ENCODE measurements around the gene WDR59. TPM values are rescaled to one million over a fixed set of nuclear protein-coding genes. Genes with fewer than 3 reads are reported as not detected.

Gene WDR59
- total and polyA plus RNA-seq, 2 of the 4 experiments (the other 2 are of a cell fraction) = 29.4 to 44.6 TPM

DNA sequence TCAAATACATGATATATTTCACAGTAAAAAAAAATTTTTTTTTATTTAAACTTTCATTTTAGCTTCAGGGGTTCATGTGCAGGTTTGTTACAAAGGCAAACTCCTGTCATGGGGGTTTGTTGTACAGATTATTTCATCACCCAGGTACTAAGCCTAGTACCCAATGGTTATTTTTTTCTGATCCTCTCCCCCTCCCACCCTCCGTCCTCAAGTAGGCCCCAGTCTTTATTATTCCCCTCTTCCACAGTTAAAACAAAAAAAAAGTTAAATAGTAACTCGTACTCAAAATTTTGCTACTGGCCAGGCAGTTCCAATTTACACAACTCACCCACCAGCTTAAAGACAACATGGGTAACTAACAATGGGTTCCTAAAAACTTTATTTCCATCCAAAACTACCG, 63.9 kb downstream of the WDR59 start:
- no peak overlapping the region for H2BK20ac ChIP-seq (ENCODE audit: low read depth, low read length)
- whole genome bisulfite sequencing, 2 experiments (ENCODE audit: extremely low coverage in 2 of 2, insufficient read length in 1 of 2) = 100% methylated on average over 2 of the region's 3 CpGs; no CpG with 5 or more reads in 1 of the 2 experiments
- no peak overlapping the region for H2BK120ac ChIP-seq (ENCODE audit: low read depth, low read length)
- intact Hi-C loops (cut with micrococcal nuclease) = no loop called here
- POLR2A ChIA-PET (ENCODE audit: unreplicated experiment) = no interaction called here
- H3K4me2 ChIP-seq (ENCODE audit: low read depth, low read length) = no peak overlapping the region
- H3K27me3 ChIP-seq (ENCODE audit: control insufficient read depth, insufficient read depth, low read length) = no peaks in the 10 kb centered on the region
- H2BK5ac ChIP-seq (ENCODE audit: low read depth, low read length, poor library complexity, severe bottlenecking) = no peak overlapping the region
- no peak overlapping the region for H3K27ac ChIP-seq (ENCODE audit: insufficient read depth, low read length)
- no peak overlapping the region for H2AFZ ChIP-seq (replicated peaks; ENCODE audit: low read length, poor library complexity)
- no peaks in the 10 kb centered on the region for H4K20me1 ChIP-seq (ENCODE audit: insufficient read depth, low read length)
- no peak overlapping the region for H2AK5ac ChIP-seq (ENCODE audit: low read depth, low read length)
- H4K5ac ChIP-seq (ENCODE audit: low read depth, low read length) = no peak overlapping the region
- H3K14ac ChIP-seq (replicated peaks; ENCODE audit: low read depth, low read length) = no peak overlapping the region
- no peak overlapping the region for H3K4me3 ChIP-seq (ENCODE audit: insufficient read depth, low read depth, low read length)
- no peaks in the 10 kb centered on the region for H3K9me3 ChIP-seq (ENCODE audit: control insufficient read depth, insufficient read depth, low read length)
- CTCF ChIA-PET = no interaction called here
- ATAC-seq (ENCODE audit: low read depth) (no peak), DNase-seq (no peak)
- in situ Hi-C loops (cut with MboI; ENCODE audit: low sequenced_read_pairs) = no loop called here
- no peaks in the 10 kb centered on the region for H3K79me1 ChIP-seq (ENCODE audit: low read depth in 1 of 2, low read length in 2 of 2)
- no peak overlapping the region for H3K4ac ChIP-seq (ENCODE audit: low read depth, low read length)
- H3K9me1 ChIP-seq (ENCODE audit: insufficient read depth, low read length) = 0 out of 2 replicates have a peak, but pooled peaks cover 3% of the 10 kb centered on the region
- H3K9ac ChIP-seq (ENCODE audit: low read depth, low read length) = no peak overlapping the region
- H2BK15ac ChIP-seq (ENCODE audit: low read depth, low read length) = no peak overlapping the region
- TF ChIP-seq CEBPB (IDR thresholded peaks at IDR 0.05; ENCODE audit: low read depth, low read length) (no peak), RCOR1 (IDR thresholded peaks at IDR 0.05; ENCODE audit: insufficient replicate concordance, low read length) (no peak), MXI1 (IDR thresholded peaks at IDR 0.05; ENCODE audit: borderline replicate concordance, low read depth, low read length) (no peak), NFE2L2 (IDR thresholded peaks at IDR 0.05; ENCODE audit: low read depth, low read length) (no peak), CHD1 (IDR thresholded peaks at IDR 0.05; ENCODE audit: low read depth, low read length) (no peak), BHLHE40 (IDR thresholded peaks at IDR 0.05; ENCODE audit: low read depth, low read length) (no peak), MAZ (IDR thresholded peaks at IDR 0.05; ENCODE audit: borderline replicate concordance, low read depth, low read length) (no peak), RAD21 (IDR thresholded peaks at IDR 0.05; ENCODE audit: low read length) (no peak), FOS (IDR thresholded peaks at IDR 0.05; ENCODE audit: low read depth, low read length) (no peak), POLR2A (IDR thresholded peaks at IDR 0.05; ENCODE audit: low read depth, low read length) (no peak), SMC3 (IDR thresholded peaks at IDR 0.05; ENCODE audit: low read depth, low read length) (no peak), RFX5 (IDR thresholded peaks at IDR 0.05; ENCODE audit: low read depth, low read length) (no peak), MAFK (IDR thresholded peaks at IDR 0.05; ENCODE audit: low read depth, low read length) (no peak)
- TF ChIP-seq, protein P1, sequence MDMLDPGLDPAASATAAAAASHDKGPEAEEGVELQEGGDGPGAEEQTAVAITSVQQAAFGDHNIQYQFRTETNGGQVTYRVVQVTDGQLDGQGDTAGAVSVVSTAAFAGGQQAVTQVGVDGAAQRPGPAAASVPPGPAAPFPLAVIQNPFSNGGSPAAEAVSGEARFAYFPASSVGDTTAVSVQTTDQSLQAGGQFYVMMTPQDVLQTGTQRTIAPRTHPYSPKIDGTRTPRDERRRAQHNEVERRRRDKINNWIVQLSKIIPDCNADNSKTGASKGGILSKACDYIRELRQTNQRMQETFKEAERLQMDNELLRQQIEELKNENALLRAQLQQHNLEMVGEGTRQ (IDR thresholded peaks at IDR 0.05; ENCODE audit: low read depth, low read length) = no peak
- TF ChIP-seq, protein P2, sequence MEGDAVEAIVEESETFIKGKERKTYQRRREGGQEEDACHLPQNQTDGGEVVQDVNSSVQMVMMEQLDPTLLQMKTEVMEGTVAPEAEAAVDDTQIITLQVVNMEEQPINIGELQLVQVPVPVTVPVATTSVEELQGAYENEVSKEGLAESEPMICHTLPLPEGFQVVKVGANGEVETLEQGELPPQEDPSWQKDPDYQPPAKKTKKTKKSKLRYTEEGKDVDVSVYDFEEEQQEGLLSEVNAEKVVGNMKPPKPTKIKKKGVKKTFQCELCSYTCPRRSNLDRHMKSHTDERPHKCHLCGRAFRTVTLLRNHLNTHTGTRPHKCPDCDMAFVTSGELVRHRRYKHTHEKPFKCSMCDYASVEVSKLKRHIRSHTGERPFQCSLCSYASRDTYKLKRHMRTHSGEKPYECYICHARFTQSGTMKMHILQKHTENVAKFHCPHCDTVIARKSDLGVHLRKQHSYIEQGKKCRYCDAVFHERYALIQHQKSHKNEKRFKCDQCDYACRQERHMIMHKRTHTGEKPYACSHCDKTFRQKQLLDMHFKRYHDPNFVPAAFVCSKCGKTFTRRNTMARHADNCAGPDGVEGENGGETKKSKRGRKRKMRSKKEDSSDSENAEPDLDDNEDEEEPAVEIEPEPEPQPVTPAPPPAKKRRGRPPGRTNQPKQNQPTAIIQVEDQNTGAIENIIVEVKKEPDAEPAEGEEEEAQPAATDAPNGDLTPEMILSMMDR (conservative IDR thresholded peaks at IDR 0.05; ENCODE audit: low read depth, low read length) = no peak
- TF ChIP-seq, protein P3, sequence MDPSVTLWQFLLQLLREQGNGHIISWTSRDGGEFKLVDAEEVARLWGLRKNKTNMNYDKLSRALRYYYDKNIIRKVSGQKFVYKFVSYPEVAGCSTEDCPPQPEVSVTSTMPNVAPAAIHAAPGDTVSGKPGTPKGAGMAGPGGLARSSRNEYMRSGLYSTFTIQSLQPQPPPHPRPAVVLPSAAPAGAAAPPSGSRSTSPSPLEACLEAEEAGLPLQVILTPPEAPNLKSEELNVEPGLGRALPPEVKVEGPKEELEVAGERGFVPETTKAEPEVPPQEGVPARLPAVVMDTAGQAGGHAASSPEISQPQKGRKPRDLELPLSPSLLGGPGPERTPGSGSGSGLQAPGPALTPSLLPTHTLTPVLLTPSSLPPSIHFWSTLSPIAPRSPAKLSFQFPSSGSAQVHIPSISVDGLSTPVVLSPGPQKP (IDR thresholded peaks at IDR 0.05; ENCODE audit: borderline replicate concordance, low read depth, low read length) = no peak
- H3K4me1 ChIP-seq (ENCODE audit: control insufficient read depth, insufficient read depth, low read length) = no peaks in the 10 kb centered on the region
- H3K18ac ChIP-seq (ENCODE audit: low read depth, low read length) = no peak overlapping the region
- no peak overlapping the region for H4K8ac ChIP-seq (ENCODE audit: low read depth in 2 of 2, low read length in 2 of 2)
- H3K23ac ChIP-seq (ENCODE audit: low read depth, low read length) = no peak overlapping the region
- H3K56ac ChIP-seq (ENCODE audit: extremely low read depth, insufficient read depth, low read length) = no peak overlapping the region
- no peak overlapping the region for H2AK9ac ChIP-seq (replicated peaks; ENCODE audit: low read depth, low read length, poor library complexity)
- dilution Hi-C loops (cut with HindIII; ENCODE audit: low sequenced_read_pairs, unreplicated experiment) = no loop called here
- no TSS peak for BruUV-seq (replicated peaks)
- H4K91ac ChIP-seq (ENCODE audit: insufficient read depth, low read depth, low read length) = no peak overlapping the region
- peaks cover 28% of the 10 kb centered on the region for H3K36me3 ChIP-seq (ENCODE audit: control insufficient read depth, insufficient read depth, low read length)

All from IMR-90 (cell line).